ENCODE measurements around the gene BAHCC1. TPM values are rescaled to one million over a fixed set of nuclear protein-coding genes. Genes with fewer than 3 reads are reported as not detected.

Gene BAHCC1
- polyA plus RNA-seq, 1 donor from 2014 or later, result 14.2 TPM

DNA sequence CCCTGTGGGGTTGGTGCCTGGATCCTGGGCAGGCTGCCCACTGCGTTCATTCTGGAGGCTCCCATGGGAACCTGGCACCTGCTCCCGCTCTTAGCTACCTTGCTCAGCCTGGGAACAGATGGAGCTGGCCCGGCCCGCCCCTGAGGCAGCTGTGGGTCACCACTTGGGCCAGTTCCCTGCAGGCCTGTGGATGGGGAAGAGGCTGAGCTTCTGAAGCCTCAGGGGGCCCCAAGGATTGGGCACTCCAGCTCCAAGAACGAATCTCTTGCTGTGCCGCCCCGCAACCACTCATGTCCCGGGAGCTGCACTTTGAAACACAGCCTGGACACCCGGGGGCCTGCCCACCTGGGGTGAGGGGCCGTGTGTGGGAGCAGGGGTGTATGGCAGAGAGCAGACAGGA is 37.7 kb downstream of the BAHCC1 start:
- TF ChIP-seq EP300 (conservative IDR thresholded peaks at IDR 0.05; ENCODE audit: poor library complexity, severe bottlenecking) (no peak), POLR2AphosphoS5 (IDR thresholded peaks at IDR 0.05) (no peak), SMC3 (conservative IDR thresholded peaks at IDR 0.05; ENCODE audit: poor library complexity) (no peak), MXI1 (conservative IDR thresholded peaks at IDR 0.05; ENCODE audit: poor library complexity, severe bottlenecking) (no peak), EZH2 (IDR thresholded peaks at IDR 0.05; ENCODE audit: borderline replicate concordance, insufficient read depth, low read length, poor library complexity, severe bottlenecking) (no peak), RAD21 (conservative IDR thresholded peaks at IDR 0.05) (no peak)
- TF ChIP-seq, protein P1, sequence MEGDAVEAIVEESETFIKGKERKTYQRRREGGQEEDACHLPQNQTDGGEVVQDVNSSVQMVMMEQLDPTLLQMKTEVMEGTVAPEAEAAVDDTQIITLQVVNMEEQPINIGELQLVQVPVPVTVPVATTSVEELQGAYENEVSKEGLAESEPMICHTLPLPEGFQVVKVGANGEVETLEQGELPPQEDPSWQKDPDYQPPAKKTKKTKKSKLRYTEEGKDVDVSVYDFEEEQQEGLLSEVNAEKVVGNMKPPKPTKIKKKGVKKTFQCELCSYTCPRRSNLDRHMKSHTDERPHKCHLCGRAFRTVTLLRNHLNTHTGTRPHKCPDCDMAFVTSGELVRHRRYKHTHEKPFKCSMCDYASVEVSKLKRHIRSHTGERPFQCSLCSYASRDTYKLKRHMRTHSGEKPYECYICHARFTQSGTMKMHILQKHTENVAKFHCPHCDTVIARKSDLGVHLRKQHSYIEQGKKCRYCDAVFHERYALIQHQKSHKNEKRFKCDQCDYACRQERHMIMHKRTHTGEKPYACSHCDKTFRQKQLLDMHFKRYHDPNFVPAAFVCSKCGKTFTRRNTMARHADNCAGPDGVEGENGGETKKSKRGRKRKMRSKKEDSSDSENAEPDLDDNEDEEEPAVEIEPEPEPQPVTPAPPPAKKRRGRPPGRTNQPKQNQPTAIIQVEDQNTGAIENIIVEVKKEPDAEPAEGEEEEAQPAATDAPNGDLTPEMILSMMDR (IDR thresholded peaks at IDR 0.05; ENCODE audit: poor library complexity, severe bottlenecking), result no peak
- TF ChIP-seq, protein P2, sequence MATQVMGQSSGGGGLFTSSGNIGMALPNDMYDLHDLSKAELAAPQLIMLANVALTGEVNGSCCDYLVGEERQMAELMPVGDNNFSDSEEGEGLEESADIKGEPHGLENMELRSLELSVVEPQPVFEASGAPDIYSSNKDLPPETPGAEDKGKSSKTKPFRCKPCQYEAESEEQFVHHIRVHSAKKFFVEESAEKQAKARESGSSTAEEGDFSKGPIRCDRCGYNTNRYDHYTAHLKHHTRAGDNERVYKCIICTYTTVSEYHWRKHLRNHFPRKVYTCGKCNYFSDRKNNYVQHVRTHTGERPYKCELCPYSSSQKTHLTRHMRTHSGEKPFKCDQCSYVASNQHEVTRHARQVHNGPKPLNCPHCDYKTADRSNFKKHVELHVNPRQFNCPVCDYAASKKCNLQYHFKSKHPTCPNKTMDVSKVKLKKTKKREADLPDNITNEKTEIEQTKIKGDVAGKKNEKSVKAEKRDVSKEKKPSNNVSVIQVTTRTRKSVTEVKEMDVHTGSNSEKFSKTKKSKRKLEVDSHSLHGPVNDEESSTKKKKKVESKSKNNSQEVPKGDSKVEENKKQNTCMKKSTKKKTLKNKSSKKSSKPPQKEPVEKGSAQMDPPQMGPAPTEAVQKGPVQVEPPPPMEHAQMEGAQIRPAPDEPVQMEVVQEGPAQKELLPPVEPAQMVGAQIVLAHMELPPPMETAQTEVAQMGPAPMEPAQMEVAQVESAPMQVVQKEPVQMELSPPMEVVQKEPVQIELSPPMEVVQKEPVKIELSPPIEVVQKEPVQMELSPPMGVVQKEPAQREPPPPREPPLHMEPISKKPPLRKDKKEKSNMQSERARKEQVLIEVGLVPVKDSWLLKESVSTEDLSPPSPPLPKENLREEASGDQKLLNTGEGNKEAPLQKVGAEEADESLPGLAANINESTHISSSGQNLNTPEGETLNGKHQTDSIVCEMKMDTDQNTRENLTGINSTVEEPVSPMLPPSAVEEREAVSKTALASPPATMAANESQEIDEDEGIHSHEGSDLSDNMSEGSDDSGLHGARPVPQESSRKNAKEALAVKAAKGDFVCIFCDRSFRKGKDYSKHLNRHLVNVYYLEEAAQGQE (IDR thresholded peaks at IDR 0.05; ENCODE audit: borderline replicate concordance), result no peak
- no peak overlapping the region for H3K4me3 ChIP-seq (ENCODE audit: low read length)
- no peaks in the 10 kb centered on the region for H3F3A ChIP-seq (ENCODE audit: insufficient read depth, low read length, poor library complexity, severe bottlenecking)
- no peak overlapping the region for H3K9ac ChIP-seq (ENCODE audit: low read length)
- no peaks in the 10 kb centered on the region for H4K20me1 ChIP-seq (ENCODE audit: insufficient read depth)
- H3K4me2 ChIP-seq (ENCODE audit: low read length), result no peak overlapping the region
- H3K79me2 ChIP-seq (replicated peaks; ENCODE audit: insufficient read depth, low read length), result no peaks in the 10 kb centered on the region
- H3K36me3 ChIP-seq (ENCODE audit: insufficient read depth, low read length), result no peaks in the 10 kb centered on the region
- H3K27me3 ChIP-seq (ENCODE audit: insufficient read depth, low read depth, low read length), result no peaks in the 10 kb centered on the region
- no peaks in the 10 kb centered on the region for H3K9me3 ChIP-seq (ENCODE audit: low read length)
- no peak overlapping the region for H2AFZ ChIP-seq (ENCODE audit: low read depth, low read length)
- no peak overlapping the region for H3K27ac ChIP-seq (ENCODE audit: low read length)
- no peaks in the 10 kb centered on the region for H3K9me2 ChIP-seq (ENCODE audit: insufficient read depth, low read length)

DNA sequence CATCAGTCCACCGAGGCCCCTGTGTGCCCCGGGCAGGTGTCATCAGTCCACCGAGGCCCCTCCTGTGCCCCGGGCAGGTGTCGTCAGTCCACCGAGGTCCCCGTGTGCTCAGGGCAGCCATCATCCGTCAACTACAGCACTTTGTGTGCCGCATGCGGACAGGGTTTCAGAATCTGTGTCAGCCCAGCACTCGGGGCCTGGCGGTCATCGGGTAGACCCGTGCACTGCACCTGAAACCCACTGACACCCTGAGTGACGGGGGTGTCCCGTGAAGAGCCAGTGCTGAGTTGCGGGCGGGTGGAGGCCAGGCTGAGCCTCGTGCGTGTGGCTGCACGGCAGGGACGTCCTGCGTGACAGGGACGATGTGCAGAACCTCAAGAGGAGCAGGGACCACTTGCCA is 38.4 kb downstream of the BAHCC1 start:
- TF ChIP-seq EP300 (conservative IDR thresholded peaks at IDR 0.05; ENCODE audit: poor library complexity, severe bottlenecking) (no peak), POLR2AphosphoS5 (IDR thresholded peaks at IDR 0.05) (no peak), EZH2 (IDR thresholded peaks at IDR 0.05; ENCODE audit: borderline replicate concordance, insufficient read depth, low read length, poor library complexity, severe bottlenecking) (no peak), SMC3 (conservative IDR thresholded peaks at IDR 0.05; ENCODE audit: poor library complexity) (no peak), MXI1 (conservative IDR thresholded peaks at IDR 0.05; ENCODE audit: poor library complexity, severe bottlenecking) (no peak), RAD21 (conservative IDR thresholded peaks at IDR 0.05) (no peak), TAF1 (IDR thresholded peaks at IDR 0.05; ENCODE audit: low read depth) (no peak)
- TF ChIP-seq, protein P2 (IDR thresholded peaks at IDR 0.05; ENCODE audit: borderline replicate concordance), result no peak
- TF ChIP-seq, protein P1 (IDR thresholded peaks at IDR 0.05; ENCODE audit: poor library complexity, severe bottlenecking), result no peak
- no peak overlapping the region for H3K4me3 ChIP-seq (ENCODE audit: low read length)
- no peaks in the 10 kb centered on the region for H4K20me1 ChIP-seq (ENCODE audit: insufficient read depth)
- H3K9ac ChIP-seq (ENCODE audit: low read length), result no peak overlapping the region
- no peak overlapping the region for H3K27ac ChIP-seq (ENCODE audit: low read length)
- no peaks in the 10 kb centered on the region for H3K9me2 ChIP-seq (ENCODE audit: insufficient read depth, low read length)
- H3K9me3 ChIP-seq (ENCODE audit: low read length), result no peaks in the 10 kb centered on the region
- H3K27me3 ChIP-seq (ENCODE audit: insufficient read depth, low read depth, low read length), result no peaks in the 10 kb centered on the region
- H2AFZ ChIP-seq (ENCODE audit: low read depth, low read length), result no peak overlapping the region
- H3K4me2 ChIP-seq (ENCODE audit: low read length), result no peak overlapping the region
- no peaks in the 10 kb centered on the region for H3K36me3 ChIP-seq (ENCODE audit: insufficient read depth, low read length)
- H3F3A ChIP-seq (ENCODE audit: insufficient read depth, low read length, poor library complexity, severe bottlenecking), result no peaks in the 10 kb centered on the region
- H3K79me2 ChIP-seq (replicated peaks; ENCODE audit: insufficient read depth, low read length), result no peaks in the 10 kb centered on the region
